Stomach (tissue), 9 donors: Measurements from ENCODE around the gene ROBO1. TPM values are rescaled to one million over a fixed set of nuclear protein-coding genes. Genes with fewer than 3 reads are reported as not detected.
"Not testable (repeated sequence)": the region's sequence is repeated elsewhere in the genome, so short reads cannot be mapped to it uniquely, and the experiment has no call there.

Experiments used
- DNase-seq, 2 donors: peaks; one replicate each; pipeline versions ENCODE4 v3.0.0 to v3.0.0-alpha.2; 2013 to 2019
- H3K27ac ChIP-seq, 5 donors: fragments of 200-600 bp in 4 of 5; sonication (generic) in 4 of 5; one replicate each; pipeline ENCODE4 v1.5.1; 2013 to 2019; ENCODE audit warnings: mild to moderate bottlenecking in 1 of 5, moderate library complexity in 1 of 5
- H3K27me3 ChIP-seq, 3 donors: fragments of 200-600 bp; sonication (generic); one replicate each; pipeline ENCODE4 v1.5.1; 2017 to 2019; ENCODE audit warnings: mixed run types in 1 of 3
- H3K36me3 ChIP-seq, 4 donors: fragments of 200-600 bp; sonication (generic); 1 replicate in 3 of 4; 2 replicates in 1 of 4; pipeline ENCODE4 v1.5.1; 2016 to 2019
- H3K4me1 ChIP-seq, 4 donors: fragments of 200-600 bp; sonication (generic); one replicate each; pipeline ENCODE4 v1.5.1; 2016 to 2019
- H3K4me3 ChIP-seq, 4 donors: fragments of 200-600 bp; sonication (generic) in 3 of 4; one replicate each; pipeline ENCODE4 v1.5.1; 2016 to 2019; ENCODE audit warnings: mild to moderate bottlenecking in 1 of 4
- H3K9me3 ChIP-seq, 4 donors: fragments of 200-600 bp; sonication (generic); one replicate each; pipeline ENCODE4 v1.5.1; 2016 to 2019
- CTCF ChIP-seq, 7 experiments: fragments of 450-650 bp in 4 of 7; fragments of 200-600 bp in 3 of 7; sonication (generic) in 3 of 7; IDR thresholded peaks; one replicate each; pipeline ENCODE4 v1.5.1; 2016 to 2019; ENCODE audit warnings: antibody characterized with exemption in 7 of 7, control low read depth in 2 of 7, mild to moderate bottlenecking in 1 of 7
- EP300 ChIP-seq: sonication (generic); formaldehyde crosslinking; IDR thresholded peaks from one replicate; pipeline ENCODE4 v1.6.1; 2017; ENCODE audit warnings: antibody characterized with exemption
- POLR2A ChIP-seq, 4 donors: fragments of 450-650 bp; IDR thresholded peaks; one replicate each; pipeline ENCODE4 v1.6.1; 2016; ENCODE audit warnings: antibody characterized with exemption in 4 of 4, control low read depth in 2 of 4, mild to moderate bottlenecking in 1 of 4, moderate library complexity in 1 of 4
- POLR2AphosphoS5 ChIP-seq, 3 donors: sonication (generic); formaldehyde crosslinking; IDR thresholded peaks; one replicate each; pipeline ENCODE4 v1.6.1; 2016; ENCODE audit warnings: antibody characterized with exemption in 3 of 3
- WGBS, 5 donors: extraction: QIAGEN DNeasy Blood & Tissue Kit in 3 of 5; methylation state at CpG; one replicate each; pipeline versions ENCODE4 v1.1.5 to v1.1.7; 2013 to 2018; 5-methylcytosine and 5-hydroxymethylcytosine counted together
- intact Hi-C: fragments of 100-400 bp; cut with DNase I; formaldehyde crosslinking; loops from one replicate; pipeline ENCODE4 v1.15.1; 2023; ENCODE audit warnings: low total_unique reads
- polyA plus RNA-seq, 3 donors: library from polyadenylated mRNA; stranded (reverse); fragments of 200-250 nt; gene quantifications; one replicate each; pipeline ENCODE4 v1.2.3, GENCODE V29; 2013
- total RNA-seq, 5 donors: library from RNA; depleted of rRNA; stranded (reverse); fragments of >200 nt; gene quantifications; one replicate each; pipeline versions ENCODE4 v1.1.0 to v1.2.3, GENCODE V29; 2014 to 2016
- donor health status: healthy with polysubstance abuse.
- donor health status: Bipolar disorder and iron deficiency.
- donor health status: healthy.

ROBO1 gene
- total and polyA plus RNA-seq, 8 donors, result 2.0 to 174 (median 4.5) TPM

- H3K27me3 ChIP-seq, result no peaks in the 10 kb centered on the region
- WGBS, 5 donors, result 59 to 70% (median 68%) methylated on average over 2 of the region's 2 CpGs
- no peak overlapping the region for H3K4me3 ChIP-seq
- H3K9me3 ChIP-seq, result no peaks in the 10 kb centered on the region
- no peaks in the 10 kb centered on the region for H3K36me3 ChIP-seq
- TF ChIP-seq EP300 (no peak), CTCF (IDR thresholded peaks at IDR 0.05) (no peak), POLR2AphosphoS5 (IDR thresholded peaks at IDR 0.05) (no peak), POLR2A (IDR thresholded peaks at IDR 0.05) (no peak)
- no peak overlapping the region for H3K27ac ChIP-seq
- H3K4me1 ChIP-seq, result no peaks in the 10 kb centered on the region
- DNase-seq, result no peak
- intact Hi-C loops, result no loop called here
Measured at GRCh38 chr3:79329154-79329553, 438.6 kb downstream of the ROBO1 start.

- H3K27ac ChIP-seq, result no peak overlapping the region
- H3K4me1 ChIP-seq, result no peaks in the 10 kb centered on the region
- no peak for DNase-seq
- no peaks in the 10 kb centered on the region for H3K9me3 ChIP-seq
- WGBS, 5 donors, result 81 to 94% (median 89%) methylated on average over 3 of the region's 3 CpGs
- intact Hi-C loops, result no loop called here
- no peak for TF ChIP-seq EP300
- TF ChIP-seq POLR2A (IDR thresholded peaks at IDR 0.05), result no peak
- TF ChIP-seq POLR2AphosphoS5 (IDR thresholded peaks at IDR 0.05), result no peak
- TF ChIP-seq CTCF (IDR thresholded peaks at IDR 0.05), result no peak
- no peak overlapping the region for H3K4me3 ChIP-seq
- H3K27me3 ChIP-seq, result no peaks in the 10 kb centered on the region
- no peaks in the 10 kb centered on the region for H3K36me3 ChIP-seq
Measured at GRCh38 chr3:79326642-79327041, 441.2 kb downstream of the ROBO1 start.

- H3K4me3 ChIP-seq, H3K36me3 ChIP-seq, intact Hi-C loops, H3K27me3 ChIP-seq, H3K4me1 ChIP-seq, DNase-seq, H3K27ac ChIP-seq, H3K9me3 ChIP-seq: not testable (repeated sequence)
- 77 to 91% (median 86%) methylated on average over 15 of the region's 15 CpGs for WGBS, 5 donors
Measured at GRCh38 chr3:79325833-79326383, 441.9 kb downstream of the ROBO1 start.

GRCh38 chr3:79317551-79318518 is 450.0 kb downstream of the ROBO1 start:
- Histone ChIP-seq H3K36me3 (no peaks in the 10 kb centered on the region), H3K9me3 (no peaks in the 10 kb centered on the region), H3K4me3 (no peak overlapping the region), H3K4me1 (no peaks in the 10 kb centered on the region), H3K27me3 (no peaks in the 10 kb centered on the region), H3K27ac (no peak overlapping the region)
- intact Hi-C loops, result no loop called here
- TF ChIP-seq POLR2AphosphoS5 (IDR thresholded peaks at IDR 0.05), result no peak
- TF ChIP-seq POLR2A (IDR thresholded peaks at IDR 0.05), result no peak
- no peak for TF ChIP-seq EP300
- TF ChIP-seq CTCF (IDR thresholded peaks at IDR 0.05), result no peak
- DNase-seq, result no peak
- 60 to 70% (median 61%) methylated on average over 7 of the region's 7 CpGs for whole genome bisulfite sequencing, 5 donors

GRCh38 chr3:79314962-79315361 is 452.8 kb downstream of the ROBO1 start:
- no peak overlapping the region for H3K27ac ChIP-seq
- H3K4me3 ChIP-seq, result no peak overlapping the region
- H3K27me3 ChIP-seq, result no peaks in the 10 kb centered on the region
- H3K36me3 ChIP-seq, result no peaks in the 10 kb centered on the region
- WGBS, 5 donors, result 60 to 79% (median 73%) methylated on average over 2 of the region's 2 CpGs
- H3K9me3 ChIP-seq, result no peaks in the 10 kb centered on the region
- H3K4me1 ChIP-seq, result no peaks in the 10 kb centered on the region
- intact Hi-C loops, result no loop called here
- TF ChIP-seq CTCF (IDR thresholded peaks at IDR 0.05), result no peak
- no peak for TF ChIP-seq POLR2A (IDR thresholded peaks at IDR 0.05)
- TF ChIP-seq EP300, result no peak
- TF ChIP-seq POLR2AphosphoS5 (IDR thresholded peaks at IDR 0.05), result no peak
- DNase-seq, result no peak
